Measurements from ENCODE around the gene SPATA20. TPM values are rescaled to one million over a fixed set of nuclear protein-coding genes. Genes with fewer than 3 reads are reported as not detected.
A peak's percentile ranks its signal among the peaks of the same experiment; 100 is the strongest.

The SPATA20 gene
- polyA plus RNA-seq, 2 of the 4 experiments (the other 2 are of a cell fraction): 34.4 to 110 TPM

- peak; percentile 51 for FAIRE-seq
Measured at GRCh38 chr17:50559674-50560184, 12.8 kb downstream of the SPATA20 start.

GRCh38 chr17:50560185-50560824 is 13.3 kb downstream of the SPATA20 start, which contains the start of gene CACNA1G:
TSS of gene CACNA1G (plus strand) at chr17:50560715. CDS start at chr17:50561460, 745 bp downstream.
- peak within 1 kb of the TSS; percentile 75 to 88 for H3K27ac ChIP-seq
- POLR2A ChIA-PET: interaction anchor here (0.5 to 3.7 kb wide), 14 partner anchors 10 to 402 kb away, joined by 3 to 42 read pairs (median 4); partner anchors contain the start of genes ABCC3 and LUC7L3
- peak; percentile 23 for FAIRE-seq

More at GRCh38 chr17:50559674-50560184, 12.8 kb downstream of the SPATA20 start:
- WGBS (ENCODE audit: missing lambda C conversion rate): 30% methylated on average over 25 of the region's 27 CpGs
- ChIA-PET POLR2A (interaction anchor here (0.5 to 3.7 kb wide), 13 partner anchors 9 to 401 kb away, joined by 3 to 42 read pairs (median 4); partner anchors contain the start of genes ABCC3 and LUC7L3), CTCF (interaction anchor here (0.8 to 8.1 kb wide), 10 partner anchors 9 to 483 kb away, joined by 3 to 99 read pairs (median 6); partner anchors contain the start of gene SPATA20)
- H3K9me3 ChIP-seq: no peaks in the 10 kb centered on the region
- H3K4me1 ChIP-seq: peaks cover 35% of the 10 kb centered on the region
- peak overlapping the region; percentile 69 for H3K4me3 ChIP-seq
- peak overlapping the region; percentile 75 to 85 for H3K27ac ChIP-seq
- DNase-seq (ENCODE audit: low read depth in 1 of 2, low spot score in 1 of 2) (peak; percentile 90 to 95), ATAC-seq (peak; percentile 54 to 82)
- peak overlapping the region; percentile 96 for H3K4me2 ChIP-seq
- TF ChIP-seq TFCP2L1 (CRISPR knock-in tag; IDR thresholded peaks at IDR 0.05) (no peak), MAX (IDR thresholded peaks at IDR 0.05) (peak; percentile 79), MYC (IDR thresholded peaks at IDR 0.05; ENCODE audit: borderline replicate concordance, low read length) (no peak), ZSCAN20 (CRISPR knock-in tag; IDR thresholded peaks at IDR 0.05) (no peak)

More at GRCh38 chr17:50560185-50560824, 13.3 kb downstream of the SPATA20 start, which contains the start of gene CACNA1G:
- Histone ChIP-seq H3K4me1 (peaks cover 37% of the 10 kb centered on the region), H3K9me3 (no peaks in the 10 kb centered on the region), H3K4me3 (peak within 1 kb of the TSS; percentile 69), H3K4me2 (peak within 1 kb of the TSS; percentile 96)
- WGBS (ENCODE audit: missing lambda C conversion rate): 4% methylated on average over 31 of the region's 56 CpGs
- CTCF ChIA-PET: interaction anchor here (0.8 to 8.1 kb wide), 12 partner anchors 9 to 483 kb away, joined by 3 to 99 read pairs (median 6); partner anchors contain the start of gene SPATA20
- peak; percentile 77 to 90 for ATAC-seq
- TF ChIP-seq SMC3 (IDR thresholded peaks at IDR 0.05) (no peak), HMGXB4 (CRISPR knock-in tag; IDR thresholded peaks at IDR 0.05; ENCODE audit: borderline replicate concordance) (no peak), KDM5A (IDR thresholded peaks at IDR 0.05) (no peak), POLR2A (IDR thresholded peaks at IDR 0.05; ENCODE audit: low read length) (peak; percentile 49), MAX (IDR thresholded peaks at IDR 0.05) (0 out of 2 replicates have a peak, but pooled peaks have one; percentile 12), MAZ (IDR thresholded peaks at IDR 0.05; ENCODE audit: borderline replicate concordance, low read depth, low read length) (no peak), HES2 (IDR thresholded peaks at IDR 0.05) (no peak)
- TF ChIP-seq, protein P1, sequence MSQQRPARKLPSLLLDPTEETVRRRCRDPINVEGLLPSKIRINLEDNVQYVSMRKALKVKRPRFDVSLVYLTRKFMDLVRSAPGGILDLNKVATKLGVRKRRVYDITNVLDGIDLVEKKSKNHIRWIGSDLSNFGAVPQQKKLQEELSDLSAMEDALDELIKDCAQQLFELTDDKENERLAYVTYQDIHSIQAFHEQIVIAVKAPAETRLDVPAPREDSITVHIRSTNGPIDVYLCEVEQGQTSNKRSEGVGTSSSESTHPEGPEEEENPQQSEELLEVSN (IDR thresholded peaks at IDR 0.05; ENCODE audit: borderline replicate concordance, low read depth): peak; percentile 74; the same call in 1 of the 2 replicates
- TF ChIP-seq, protein P2, sequence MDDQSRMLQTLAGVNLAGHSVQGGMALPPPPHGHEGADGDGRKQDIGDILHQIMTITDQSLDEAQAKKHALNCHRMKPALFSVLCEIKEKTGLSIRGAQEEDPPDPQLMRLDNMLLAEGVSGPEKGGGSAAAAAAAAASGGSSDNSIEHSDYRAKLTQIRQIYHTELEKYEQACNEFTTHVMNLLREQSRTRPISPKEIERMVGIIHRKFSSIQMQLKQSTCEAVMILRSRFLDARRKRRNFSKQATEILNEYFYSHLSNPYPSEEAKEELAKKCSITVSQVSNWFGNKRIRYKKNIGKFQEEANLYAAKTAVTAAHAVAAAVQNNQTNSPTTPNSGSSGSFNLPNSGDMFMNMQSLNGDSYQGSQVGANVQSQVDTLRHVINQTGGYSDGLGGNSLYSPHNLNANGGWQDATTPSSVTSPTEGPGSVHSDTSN (IDR thresholded peaks at IDR 0.05): peak; percentile 41; the same call in 1 of the 2 replicates
- DNase-seq (ENCODE audit: low read depth in 1 of 2, low spot score in 1 of 2): peak; percentile 93 to 99

Data from A549 (cell line).